HepG2 (cell line): ENCODE data around the gene PYURF. TPM values are rescaled to one million over a fixed set of nuclear protein-coding genes. Genes with fewer than 3 reads are reported as not detected.

Source experiments
- ATF2 ChIP-seq: sonication (generic); formaldehyde crosslinking; IDR thresholded peaks from 2 replicates; pipeline ENCODE4 v1.4.0; 2020; ENCODE audit warnings: missing genetic modification reagents
- EZH2 ChIP-seq: conservative IDR thresholded peaks from 2 replicates; pipeline ENCODE4 v1.6.1; 2012; ENCODE audit warnings: mild to moderate bottlenecking, low read depth, low read length, moderate library complexity
- KAT2B ChIP-seq: fragments of 150-350 bp; IDR thresholded peaks from 2 replicates; pipeline ENCODE4 v1.6.1; 2014; ENCODE audit warnings: low read depth, low read length, borderline replicate concordance
- MBNL3 ChIP-seq: fragments of 250-450 bp; sonication (Bioruptor Pico); conservative IDR thresholded peaks from 2 replicates; pipeline ENCODE4 v1.8.0; 2022; ENCODE audit warnings: mild to moderate bottlenecking, inconsistent platforms
- MEF2D ChIP-seq: sonication (generic); formaldehyde crosslinking; IDR thresholded peaks from 2 replicates; pipeline ENCODE4 v1.5.1; 2020; ENCODE audit warnings: mild to moderate bottlenecking, missing genetic modification reagents
- MIER3 ChIP-seq: IDR thresholded peaks from 2 replicates; pipeline ENCODE4 v1.6.1; 2016; ENCODE audit warnings: missing compliant biosample characterization, borderline replicate concordance
- RELA ChIP-seq: sonication (generic); formaldehyde crosslinking; IDR thresholded peaks from 2 replicates; pipeline ENCODE4 v1.4.0; 2020; ENCODE audit warnings: missing genetic modification reagents
- SRF ChIP-seq: IDR thresholded peaks from 2 replicates; pipeline ENCODE4 v1.6.1; 2011; ENCODE audit warnings: mild to moderate bottlenecking, low read depth, low read length, moderate library complexity
- ZBED4 ChIP-seq: sonication (generic); formaldehyde crosslinking; IDR thresholded peaks from 2 replicates; pipeline ENCODE4 v1.4.0; 2020; ENCODE audit warnings: missing genetic modification reagents, borderline replicate concordance
- ZBTB38 ChIP-seq: sonication (generic); formaldehyde crosslinking; IDR thresholded peaks from 2 replicates; pipeline ENCODE4 v1.5.1; 2020; ENCODE audit warnings: mild to moderate bottlenecking, missing genetic modification reagents
- ZC3H13 ChIP-seq: sonication (generic); formaldehyde crosslinking; IDR thresholded peaks from 2 replicates; pipeline ENCODE4 v1.8.1; 2023; ENCODE audit warnings: mild to moderate bottlenecking, missing genetic modification reagents, moderate library complexity
- ZFP62 ChIP-seq: sonication (generic); formaldehyde crosslinking; IDR thresholded peaks from 2 replicates; pipeline ENCODE4 v1.4.0; 2020; ENCODE audit warnings: missing genetic modification reagents
- ZNF205 ChIP-seq: IDR thresholded peaks from 2 replicates; pipeline ENCODE4 v1.6.1; 2018; ENCODE audit warnings: missing biosample characterization, missing genetic modification reagents
- ZNF235 ChIP-seq: sonication (generic); formaldehyde crosslinking; IDR thresholded peaks from 2 replicates; pipeline ENCODE4 v1.8.1; 2023; ENCODE audit warnings: mild to moderate bottlenecking, missing genetic modification reagents, borderline replicate concordance
- ZNF367 ChIP-seq: sonication (generic); formaldehyde crosslinking; IDR thresholded peaks from 2 replicates; pipeline ENCODE4 v1.4.0; 2020; ENCODE audit warnings: missing genetic modification reagents, borderline replicate concordance
- ZNF644 ChIP-seq: IDR thresholded peaks from 2 replicates; pipeline ENCODE4 v1.6.1; 2016; ENCODE audit warnings: low read depth
- polyA plus RNA-seq, 8 experiments: library from polyadenylated mRNA; depleted of rRNA in 3 of 8; stranded (reverse) in 7 of 8; unstranded in 1 of 8; fragments of >200 nt; fragmentation: Illumina TruSeq in 4 of 8; extraction: Trizol in 4 of 8; gene quantifications; 2 replicates each; pipeline versions ENCODE4 v1.2.1 to v1.2.3, GENCODE V29; 2011 to 2016; ENCODE audit warnings: low read depth in 4 of 8, missing spikeins in 1 of 8, mixed read lengths in 1 of 8; ENCODE audit not compliant: insufficient read depth in 1 of 8
- total RNA-seq, 5 experiments: library from RNA; depleted of rRNA; stranded (reverse); fragments of >200 nt; fragmentation: Illumina TruSeq; extraction: Trizol; gene quantifications; 2 replicates each; pipeline ENCODE4 v1.2.3, GENCODE V29; 2016; ENCODE audit warnings: low read depth in 1 of 5
- TF ChIP-seq, protein P1 (sequence below): sonication (generic); formaldehyde crosslinking; IDR thresholded peaks from 2 replicates; pipeline ENCODE4 v1.4.0; 2020; ENCODE audit warnings: mild to moderate bottlenecking, missing genetic modification reagents, borderline replicate concordance
- TF ChIP-seq, protein P2 (sequence below): sonication (generic); formaldehyde crosslinking; IDR thresholded peaks from 2 replicates; pipeline ENCODE4 v1.5.1; 2020; ENCODE audit warnings: mild to moderate bottlenecking, missing genetic modification reagents, borderline replicate concordance

Gene PYURF
- total and polyA plus RNA-seq, 2 of the 13 experiments (the other 11 are each of a cell fraction or from before 2014, with no cell fraction given): 59.9 to 95.2 TPM

DNA sequence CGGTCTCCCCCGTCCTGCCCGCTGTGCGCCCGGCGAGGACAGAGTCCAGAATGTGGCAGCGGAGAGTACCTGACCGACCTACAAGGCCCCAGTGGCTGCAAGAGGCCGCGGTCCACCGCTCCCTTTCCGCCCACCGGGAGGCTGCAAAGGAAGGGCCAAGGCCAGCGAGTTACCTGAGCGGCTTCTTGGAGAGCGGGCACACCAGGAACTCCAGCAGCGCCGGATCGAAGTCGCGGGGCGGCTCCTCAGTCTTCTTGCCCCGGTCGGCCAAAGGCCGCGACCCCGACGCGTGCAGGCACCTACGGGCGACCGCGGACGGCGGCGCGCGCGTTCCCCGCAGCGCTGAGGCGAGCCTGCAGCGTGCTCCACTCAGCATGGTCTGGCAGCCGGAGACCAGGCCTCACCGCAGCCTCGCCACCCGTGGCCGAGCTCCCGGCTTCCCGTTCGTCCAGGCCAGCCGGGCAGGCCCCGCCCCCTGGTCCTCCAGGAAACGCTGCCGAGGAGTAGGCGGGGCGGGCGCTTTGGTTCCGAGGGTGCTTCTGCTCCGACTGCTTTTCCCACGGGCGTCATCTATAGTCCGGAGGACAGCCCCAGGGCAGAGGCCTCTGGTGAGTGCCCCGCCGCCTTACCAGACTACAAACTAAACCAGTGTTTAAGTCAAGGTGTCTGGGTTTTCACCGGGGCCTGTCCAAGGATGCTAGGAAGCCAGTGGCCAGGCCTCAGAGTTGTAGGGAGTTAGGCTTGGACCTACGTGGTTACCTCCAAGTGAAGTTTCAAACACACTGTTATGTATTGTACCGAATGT lies at the start of gene PYURF (continued):
- TF ChIP-seq ZBED4 (0 out of 2 replicates have a peak, but pooled peaks have one; percentile 16), ZNF235 (CRISPR knock-in tag) (peak; percentile 99), MBNL3 (CRISPR knock-in tag) (no peak), MIER3 (CRISPR knock-in tag) (peak; percentile 92; the same call in 1 of the 2 replicates), KAT2B (no peak), MEF2D (peak; percentile 79; the same call in 1 of the 2 replicates), SRF (no peak), RELA (peak; percentile 48; the same call in 1 of the 2 replicates), EZH2 (no peak), ZFP62 (CRISPR knock-in tag) (no peak), ATF2 (CRISPR knock-in tag) (peak; percentile 84), ZNF205 (CRISPR knock-in tag) (peak; percentile 88), ZNF644 (CRISPR knock-in tag) (no peak; the same call in 1 of the 2 replicates), ZC3H13 (CRISPR knock-in tag) (peak; percentile 98), ZNF367 (CRISPR knock-in tag) (no peak), ZBTB38 (peak; percentile 85)
- TF ChIP-seq, protein P1, sequence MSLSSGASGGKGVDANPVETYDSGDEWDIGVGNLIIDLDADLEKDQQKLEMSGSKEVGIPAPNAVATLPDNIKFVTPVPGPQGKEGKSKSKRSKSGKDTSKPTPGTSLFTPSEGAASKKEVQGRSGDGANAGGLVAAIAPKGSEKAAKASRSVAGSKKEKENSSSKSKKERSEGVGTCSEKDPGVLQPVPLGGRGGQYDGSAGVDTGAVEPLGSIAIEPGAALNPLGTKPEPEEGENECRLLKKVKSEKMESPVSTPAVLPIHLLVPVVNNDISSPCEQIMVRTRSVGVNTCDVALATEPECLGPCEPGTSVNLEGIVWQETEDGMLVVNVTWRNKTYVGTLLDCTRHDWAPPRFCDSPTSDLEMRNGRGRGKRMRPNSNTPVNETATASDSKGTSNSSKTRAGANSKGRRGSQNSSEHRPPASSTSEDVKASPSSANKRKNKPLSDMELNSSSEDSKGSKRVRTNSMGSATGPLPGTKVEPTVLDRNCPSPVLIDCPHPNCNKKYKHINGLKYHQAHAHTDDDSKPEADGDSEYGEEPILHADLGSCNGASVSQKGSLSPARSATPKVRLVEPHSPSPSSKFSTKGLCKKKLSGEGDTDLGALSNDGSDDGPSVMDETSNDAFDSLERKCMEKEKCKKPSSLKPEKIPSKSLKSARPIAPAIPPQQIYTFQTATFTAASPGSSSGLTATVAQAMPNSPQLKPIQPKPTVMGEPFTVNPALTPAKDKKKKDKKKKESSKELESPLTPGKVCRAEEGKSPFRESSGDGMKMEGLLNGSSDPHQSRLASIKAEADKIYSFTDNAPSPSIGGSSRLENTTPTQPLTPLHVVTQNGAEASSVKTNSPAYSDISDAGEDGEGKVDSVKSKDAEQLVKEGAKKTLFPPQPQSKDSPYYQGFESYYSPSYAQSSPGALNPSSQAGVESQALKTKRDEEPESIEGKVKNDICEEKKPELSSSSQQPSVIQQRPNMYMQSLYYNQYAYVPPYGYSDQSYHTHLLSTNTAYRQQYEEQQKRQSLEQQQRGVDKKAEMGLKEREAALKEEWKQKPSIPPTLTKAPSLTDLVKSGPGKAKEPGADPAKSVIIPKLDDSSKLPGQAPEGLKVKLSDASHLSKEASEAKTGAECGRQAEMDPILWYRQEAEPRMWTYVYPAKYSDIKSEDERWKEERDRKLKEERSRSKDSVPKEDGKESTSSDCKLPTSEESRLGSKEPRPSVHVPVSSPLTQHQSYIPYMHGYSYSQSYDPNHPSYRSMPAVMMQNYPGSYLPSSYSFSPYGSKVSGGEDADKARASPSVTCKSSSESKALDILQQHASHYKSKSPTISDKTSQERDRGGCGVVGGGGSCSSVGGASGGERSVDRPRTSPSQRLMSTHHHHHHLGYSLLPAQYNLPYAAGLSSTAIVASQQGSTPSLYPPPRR (CRISPR knock-in tag): peak; percentile 75
- TF ChIP-seq, protein P2, sequence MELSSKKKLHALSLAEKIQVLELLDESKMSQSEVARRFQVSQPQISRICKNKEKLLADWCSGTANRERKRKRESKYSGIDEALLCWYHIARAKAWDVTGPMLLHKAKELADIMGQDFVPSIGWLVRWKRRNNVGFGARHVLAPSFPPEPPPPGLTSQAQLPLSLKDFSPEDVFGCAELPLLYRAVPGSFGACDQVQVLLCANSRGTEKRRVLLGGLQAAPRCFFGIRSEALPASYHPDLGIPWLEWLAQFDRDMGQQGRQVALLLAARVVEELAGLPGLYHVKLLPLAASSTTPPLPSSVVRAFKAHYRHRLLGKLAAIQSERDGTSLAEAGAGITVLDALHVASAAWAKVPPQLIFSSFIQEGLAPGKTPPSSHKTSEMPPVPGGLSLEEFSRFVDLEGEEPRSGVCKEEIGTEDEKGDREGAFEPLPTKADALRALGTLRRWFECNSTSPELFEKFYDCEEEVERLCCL (CRISPR knock-in tag): no peak
